ENCODE data around the gene PRDM7.
"Not testable (repeated sequence)": the region's sequence is repeated elsewhere in the genome, so short reads cannot be mapped to it uniquely, and the experiment has no call there.

The PRDM7 gene

GRCh38 chr16:90072442-90073105, 4.6 kb downstream of the PRDM7 start:
- DNase-seq (ENCODE audit: low read depth), result peak; percentile 44

GRCh38 chr16:90070440-90070839, 6.7 kb downstream of the PRDM7 start:
- no peak for DNase-seq (ENCODE audit: low read depth)

- no peak for DNase-seq (ENCODE audit: low read depth)
Measured at GRCh38 chr16:90061437-90061836, 15.7 kb downstream of the PRDM7 start.

GRCh38 chr16:90057738-90058173, 19.4 kb downstream of the PRDM7 start:
- peak; percentile 85 for DNase-seq (ENCODE audit: low read depth)

GRCh38 chr16:90056521-90056920, 20.6 kb downstream of the PRDM7 start:
- not testable (repeated sequence) for DNase-seq (ENCODE audit: low read depth)

- DNase-seq (ENCODE audit: low read depth), result no peak
Measured at GRCh38 chr16:90055371-90055770, 21.8 kb downstream of the PRDM7 start.

GRCh38 chr16:90054554-90054953, 22.6 kb downstream of the PRDM7 start:
- DNase-seq (ENCODE audit: low read depth), result no peak

- no peak for DNase-seq (ENCODE audit: low read depth)
Measured at GRCh38 chr16:90053902-90054500, 23.1 kb downstream of the PRDM7 start.

GRCh38 chr16:90050969-90051368, 26.2 kb downstream of the PRDM7 start:
- no peak for DNase-seq (ENCODE audit: low read depth)

- no peak for DNase-seq (ENCODE audit: low read depth)
Measured at GRCh38 chr16:90048737-90049330, 28.3 kb downstream of the PRDM7 start.

GRCh38 chr16:90048347-90048722, 28.8 kb downstream of the PRDM7 start:
- no peak for DNase-seq (ENCODE audit: low read depth)

GRCh38 chr16:90047714-90048346, 29.3 kb downstream of the PRDM7 start:
- DNase-seq (ENCODE audit: low read depth), result no peak

- peak; percentile 70 for DNase-seq (ENCODE audit: low read depth)
Measured at GRCh38 chr16:90046971-90047713, 30.0 kb downstream of the PRDM7 start.

GRCh38 chr16:90046122-90046970, 30.8 kb downstream of the PRDM7 start:
- DNase-seq (ENCODE audit: low read depth), result no peak

GRCh38 chr16:90044111-90044551, 33.0 kb downstream of the PRDM7 start:
- peak; percentile 45 for DNase-seq (ENCODE audit: low read depth)

- DNase-seq (ENCODE audit: low read depth), result no peak
Measured at GRCh38 chr16:90043526-90043925, 33.6 kb downstream of the PRDM7 start.

- DNase-seq (ENCODE audit: low read depth), result no peak
Measured at GRCh38 chr16:90042946-90043514, 34.1 kb downstream of the PRDM7 start.

GRCh38 chr16:90041896-90042473, 35.1 kb downstream of the PRDM7 start:
- no peak for DNase-seq (ENCODE audit: low read depth)

- DNase-seq (ENCODE audit: low read depth), result no peak
Measured at GRCh38 chr16:90040152-90041023, 36.7 kb downstream of the PRDM7 start.

GRCh38 chr16:90037276-90037675, 39.9 kb downstream of the PRDM7 start:
- DNase-seq (ENCODE audit: low read depth), result no peak

Data from iris pigment epithelial cell (primary cell).